ENCODE measurements around the gene SMURF1. TPM values are rescaled to one million over a fixed set of nuclear protein-coding genes. Genes with fewer than 3 reads are reported as not detected.

The SMURF1 gene
- total and polyA plus RNA-seq, 2 of the 8 experiments (the other 6 are each of a cell fraction or from before 2014, with no cell fraction given), result 9.6 to 24.5 TPM

DNA sequence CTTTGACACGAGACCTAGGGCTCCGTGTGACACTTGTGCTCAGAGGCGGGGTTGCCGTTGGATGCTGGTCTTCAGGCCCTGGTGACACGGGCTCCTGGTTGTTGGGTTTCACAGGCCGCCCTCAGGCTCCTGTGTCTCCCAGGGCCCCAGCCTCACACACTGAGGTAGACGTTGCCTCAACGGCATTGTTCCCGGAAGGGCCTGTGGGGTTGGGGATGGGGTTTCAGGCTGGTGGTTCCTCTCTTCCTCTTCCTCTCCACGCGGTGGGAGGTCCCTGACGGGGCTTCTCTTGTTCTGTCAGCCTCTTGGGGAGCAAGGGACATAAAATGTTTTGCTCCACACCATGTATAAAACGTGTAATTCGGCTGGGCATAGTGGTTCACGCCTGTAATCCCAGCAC, 140.5 kb downstream of the SMURF1 start:
- peaks cover 15 to 55% (median 39%) of the 10 kb centered on the region in 4 experiments; a peak in 6 of 8 replicates for H3K36me3 ChIP-seq (ENCODE audit: control insufficient read depth in 2 of 4, insufficient read depth in 4 of 4, low read length in 3 of 4)
- CTCF ChIA-PET (ENCODE audit: partially characterized antibody), result interaction anchor here (0.5 to 1.3 kb wide), 2 partner anchors 14 to 443 kb away, joined by 4 read pairs; no protein-coding TSS in a partner anchor
- no peak for DNase-seq (ENCODE audit: low read depth in 1 of 2, low spot score in 2 of 2)
- no peak for TF ChIP-seq TBP (IDR thresholded peaks at IDR 0.05; ENCODE audit: low read depth, low read length)
- no peak for TF ChIP-seq ZNF274 (IDR thresholded peaks at IDR 0.05; ENCODE audit: borderline replicate concordance, extremely low read depth, low read length)
- no peak for TF ChIP-seq SIX5 (IDR thresholded peaks at IDR 0.05; ENCODE audit: low read depth, low read length)
- TF ChIP-seq RNF2 (IDR thresholded peaks at IDR 0.05; ENCODE audit: borderline replicate concordance, low read depth, low read length, missing control alignments, poor library complexity, severe bottlenecking), result no peak

More for the DNA sequence above, 140.5 kb downstream of the SMURF1 start:
- Histone ChIP-seq H4K8ac (ENCODE audit: extremely low read depth, insufficient read depth, low read length) (no peak overlapping the region), H2AFZ (ENCODE audit: low read length) (no peak overlapping the region), H4K5ac (ENCODE audit: insufficient read length, low read depth, low read length) (no peak overlapping the region), H3K4me1 (replicated peaks in 1 of 4; ENCODE audit: control insufficient read depth in 3 of 4, insufficient read depth in 4 of 4, low read length in 3 of 4) (no peaks in the 10 kb centered on the region), H3K4me3 (ENCODE audit: extremely low read depth in 1 of 4, insufficient read depth in 2 of 4, low read depth in 3 of 4, low read length in 4 of 4) (no peak overlapping the region), H2AK5ac (ENCODE audit: low read depth, low read length) (no peak overlapping the region), H3K4me2 (ENCODE audit: insufficient read depth in 1 of 2, low read depth in 2 of 2, low read length in 2 of 2) (no peak overlapping the region), H3K18ac (ENCODE audit: extremely low read depth, low read length) (no peak overlapping the region), H3K23ac (ENCODE audit: insufficient read length) (no peak overlapping the region), H3K9me3 (ENCODE audit: insufficient read depth in 2 of 2, low read depth in 1 of 2, low read length in 1 of 2) (no peaks in the 10 kb centered on the region), H3K23me2 (ENCODE audit: low read depth, low read length) (no peaks in the 10 kb centered on the region), H2BK20ac (ENCODE audit: low read length) (no peak overlapping the region), H3K27ac (ENCODE audit: low read depth, low read length) (no peak overlapping the region), H3K9ac (replicated peaks in 1 of 4; ENCODE audit: extremely low read depth in 1 of 4, low read depth in 3 of 4, low read length in 3 of 4) (no peak overlapping the region), H3K79me1 (ENCODE audit: low read depth, low read length) (no peaks in the 10 kb centered on the region), H3K14ac (ENCODE audit: insufficient read length) (no peak overlapping the region), H3K27me3 (replicated peaks in 1 of 4; ENCODE audit: control insufficient read depth in 3 of 4, extremely low read depth in 1 of 4, insufficient read depth in 3 of 4, low read length in 3 of 4) (no peaks in the 10 kb centered on the region), H3K4ac (replicated peaks; ENCODE audit: insufficient read length, low read depth, low read length) (no peak overlapping the region), H3K56ac (replicated peaks; ENCODE audit: insufficient read length, low read depth, low read length) (no peak overlapping the region), H4K20me1 (replicated peaks in 1 of 2; ENCODE audit: control insufficient read depth in 1 of 2, insufficient read depth in 2 of 2, low read length in 2 of 2) (peaks cover 0 to 1% of the 10 kb centered on the region in 2 experiments), H2BK12ac (ENCODE audit: low read depth, low read length) (no peak overlapping the region), H2BK120ac (replicated peaks; ENCODE audit: low read depth, low read length) (no peak overlapping the region), H4K91ac (replicated peaks; ENCODE audit: insufficient read length, low read length) (no peak overlapping the region), H3K79me2 (ENCODE audit: control insufficient read depth in 1 of 2, insufficient read depth in 2 of 2, low read length in 2 of 2) (no peaks in the 10 kb centered on the region), H2BK5ac (ENCODE audit: low read depth, low read length) (no peak overlapping the region), H2BK15ac (ENCODE audit: low read length) (no peak overlapping the region)
- POLR2A ChIA-PET (ENCODE audit: partially characterized antibody), result no interaction called here
- 90% methylated on average over 15 of the region's 15 CpGs; no CpG with 5 or more reads in 1 of the 2 experiments for WGBS, 2 experiments (ENCODE audit: extremely low coverage in 1 of 2, insufficient coverage in 1 of 2, insufficient read length in 1 of 2, insufficient replicate concordance in 2 of 2, low coverage in 1 of 2, low lambda C conversion rate in 2 of 2, missing lambda C conversion rate in 1 of 2)
- FAIRE-seq, result no peak

Data from H1 (cell line).